Colonic mucosa (tissue), 4 donors: ENCODE data around the gene DLG2. TPM values are rescaled to one million over a fixed set of nuclear protein-coding genes. Genes with fewer than 3 reads are reported as not detected.

Experiments used
- DNase-seq: peaks from one replicate; pipeline ENCODE4 v3.0.0-alpha.2; 2020
- H3K27ac ChIP-seq: fragments of 200-600 bp; one replicate; pipeline ENCODE4 v1.8.0; 2021
- H3K27me3 ChIP-seq: fragments of 200-600 bp; one replicate; pipeline ENCODE4 v1.8.0; 2021
- H3K36me3 ChIP-seq: fragments of 200-600 bp; one replicate; pipeline ENCODE4 v1.8.0; 2021
- H3K4me1 ChIP-seq: fragments of 200-600 bp; one replicate; pipeline ENCODE4 v1.8.0; 2021; ENCODE audit warnings: mild to moderate bottlenecking
- H3K4me3 ChIP-seq: fragments of 200-600 bp; one replicate; pipeline ENCODE4 v1.8.0; 2021
- H3K9ac ChIP-seq, 2 donors: one replicate each; pipeline ENCODE4 v1.7.0; 2013; ENCODE audit warnings: control low read depth in 2 of 2, low read depth in 2 of 2, low read length in 2 of 2
- H3K9me3 ChIP-seq: fragments of 200-600 bp; one replicate; pipeline ENCODE4 v1.8.0; 2021
- CTCF ChIP-seq: fragments of 200-600 bp; IDR thresholded peaks from one replicate; pipeline ENCODE4 v1.8.0; 2022; ENCODE audit warnings: antibody characterized with exemption, mild to moderate bottlenecking
- intact Hi-C: fragments of 100-400 bp; cut with DNase I; formaldehyde crosslinking; loops from one replicate; pipeline ENCODE4 v1.14.1; 2022
- total RNA-seq, 2 donors: library from RNA; stranded (reverse); fragmentation: NEBNext Ultra II Directional in 1 of 2; extraction: Animal tissue kit (Norgen Biotek cat#: 25700) in 1 of 2; gene quantifications; one replicate each; pipeline ENCODE4 v1.2.1, GENCODE V29; 2021
- donor health status: healthy.
- donor health status: DM: no; HTN: no; CAD: no.
- donor health status: DM: no; HTN: no; CAD: no.

DLG2 gene
- total RNA-seq, 2 donors from 2014 or later, result 1.4 to 3.3 TPM

- Histone ChIP-seq H3K36me3 (no peaks in the 10 kb centered on the region), H3K9ac (no peak overlapping the region), H3K27ac (no peak overlapping the region), H3K4me3 (no peak overlapping the region), H3K4me1 (no peaks in the 10 kb centered on the region), H3K27me3 (no peaks in the 10 kb centered on the region), H3K9me3 (no peaks in the 10 kb centered on the region)
- intact Hi-C loops, result no loop called here
- DNase-seq, result no peak
- no peak for TF ChIP-seq CTCF
These were observed 1997.4 kb downstream of the DLG2 start for GRCh38 chr11:83629775-83630174.

- intact Hi-C loops, result no loop called here
- Histone ChIP-seq H3K36me3 (no peaks in the 10 kb centered on the region), H3K4me3 (no peak overlapping the region), H3K27me3 (no peaks in the 10 kb centered on the region), H3K9ac (no peak overlapping the region), H3K27ac (no peak overlapping the region), H3K9me3 (no peaks in the 10 kb centered on the region), H3K4me1 (no peaks in the 10 kb centered on the region)
- no peak for DNase-seq
- no peak for TF ChIP-seq CTCF
These were observed 1998.4 kb downstream of the DLG2 start for GRCh38 chr11:83628622-83629355.

- H3K27me3 ChIP-seq, result no peaks in the 10 kb centered on the region
- no peak overlapping the region for H3K4me3 ChIP-seq
- no peaks in the 10 kb centered on the region for H3K36me3 ChIP-seq
- no peak overlapping the region for H3K9ac ChIP-seq
- intact Hi-C loops, result no loop called here
- no peaks in the 10 kb centered on the region for H3K4me1 ChIP-seq
- DNase-seq, result no peak
- TF ChIP-seq CTCF, result no peak
- H3K27ac ChIP-seq, result no peak overlapping the region
- no peaks in the 10 kb centered on the region for H3K9me3 ChIP-seq
These were observed 2001.8 kb downstream of the DLG2 start for GRCh38 chr11:83625336-83625735.

- Histone ChIP-seq H3K27me3 (no peaks in the 10 kb centered on the region), H3K9me3 (no peaks in the 10 kb centered on the region), H3K4me3 (no peak overlapping the region), H3K36me3 (no peaks in the 10 kb centered on the region), H3K27ac (no peak overlapping the region), H3K9ac (no peak overlapping the region), H3K4me1 (no peaks in the 10 kb centered on the region)
- no peak for DNase-seq
- TF ChIP-seq CTCF, result no peak
- intact Hi-C loops, result no loop called here
These were observed 2009.5 kb downstream of the DLG2 start for GRCh38 chr11:83617671-83618070.

- Histone ChIP-seq H3K4me1 (no peaks in the 10 kb centered on the region), H3K36me3 (no peaks in the 10 kb centered on the region), H3K4me3 (no peak overlapping the region), H3K27me3 (no peaks in the 10 kb centered on the region), H3K27ac (no peak overlapping the region), H3K9ac (no peak overlapping the region), H3K9me3 (no peaks in the 10 kb centered on the region)
- DNase-seq, result no peak
- intact Hi-C loops, result no loop called here
- TF ChIP-seq CTCF, result no peak
These were observed 2013.4 kb downstream of the DLG2 start for GRCh38 chr11:83613767-83614121.
